ENCODE data around the gene MLH1. TPM values are rescaled to one million over a fixed set of nuclear protein-coding genes. Genes with fewer than 3 reads are reported as not detected.

Gene MLH1
- total RNA-seq, 2 experiments from 2014 or later: 18.9 to 23.8 TPM

DNA sequence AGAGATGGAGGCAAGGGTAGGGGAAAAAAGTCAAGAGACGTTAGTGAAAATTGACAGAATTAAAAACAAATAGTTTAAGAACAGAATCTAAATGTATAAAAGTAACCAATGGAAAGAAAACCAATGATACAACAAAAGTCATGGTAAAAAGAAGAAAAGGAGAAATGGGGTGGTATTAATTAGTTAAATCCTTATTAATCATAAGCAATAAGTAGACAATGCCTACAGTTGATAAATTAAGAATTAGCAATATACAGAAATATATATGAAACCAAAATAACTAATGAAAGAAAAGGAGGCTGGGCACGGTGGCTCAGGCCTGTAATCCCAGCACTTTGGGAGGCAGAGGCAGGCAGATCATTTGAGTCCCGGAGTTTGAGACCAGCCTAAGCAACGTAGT is 24.2 kb upstream of the MLH1 start:
- peaks cover 18% of the 10 kb centered on the region for H3K4me1 ChIP-seq (ENCODE audit: insufficient read depth, low read length)
- CTCF ChIA-PET: interaction anchor here (1.3 to 1.5 kb wide), 3 partner anchors 10 to 100 kb away, joined by 4 to 5 read pairs (median 5); partner anchors contain the start of gene EPM2AIP1
- Mint-ChIP-seq H3K4me1 (ENCODE audit: low read depth) (peaks cover 20% of the 10 kb centered on the region), H3K27me3 (no peaks in the 10 kb centered on the region), H3K4me3 (no peak overlapping the region), H3K9me3 (no peaks in the 10 kb centered on the region), H3K36me3 (ENCODE audit: low read depth) (no peaks in the 10 kb centered on the region), H3K27ac (peak overlapping the region; percentile 22)
- no peak for DNase-seq
- no peaks in the 10 kb centered on the region for H3K27me3 ChIP-seq (ENCODE audit: control insufficient read depth in 1 of 2, insufficient read depth in 2 of 2, low read length in 2 of 2)
- intact Hi-C loops (cut with DNase I, micrococcal nuclease): no loop called here
- H3K9me3 ChIP-seq (ENCODE audit: control insufficient read depth in 1 of 2, insufficient read depth in 1 of 2, low read length in 2 of 2): no peaks in the 10 kb centered on the region
- H3K27ac ChIP-seq (ENCODE audit: low read depth in 1 of 2, low read length in 2 of 2): no peak overlapping the region
- H3K36me3 ChIP-seq (ENCODE audit: insufficient read depth, low read length): no peaks in the 10 kb centered on the region
- H3K4me3 ChIP-seq (ENCODE audit: low read length): no peak overlapping the region
- TF ChIP-seq, protein P1, sequence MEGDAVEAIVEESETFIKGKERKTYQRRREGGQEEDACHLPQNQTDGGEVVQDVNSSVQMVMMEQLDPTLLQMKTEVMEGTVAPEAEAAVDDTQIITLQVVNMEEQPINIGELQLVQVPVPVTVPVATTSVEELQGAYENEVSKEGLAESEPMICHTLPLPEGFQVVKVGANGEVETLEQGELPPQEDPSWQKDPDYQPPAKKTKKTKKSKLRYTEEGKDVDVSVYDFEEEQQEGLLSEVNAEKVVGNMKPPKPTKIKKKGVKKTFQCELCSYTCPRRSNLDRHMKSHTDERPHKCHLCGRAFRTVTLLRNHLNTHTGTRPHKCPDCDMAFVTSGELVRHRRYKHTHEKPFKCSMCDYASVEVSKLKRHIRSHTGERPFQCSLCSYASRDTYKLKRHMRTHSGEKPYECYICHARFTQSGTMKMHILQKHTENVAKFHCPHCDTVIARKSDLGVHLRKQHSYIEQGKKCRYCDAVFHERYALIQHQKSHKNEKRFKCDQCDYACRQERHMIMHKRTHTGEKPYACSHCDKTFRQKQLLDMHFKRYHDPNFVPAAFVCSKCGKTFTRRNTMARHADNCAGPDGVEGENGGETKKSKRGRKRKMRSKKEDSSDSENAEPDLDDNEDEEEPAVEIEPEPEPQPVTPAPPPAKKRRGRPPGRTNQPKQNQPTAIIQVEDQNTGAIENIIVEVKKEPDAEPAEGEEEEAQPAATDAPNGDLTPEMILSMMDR (IDR thresholded peaks at IDR 0.05): no peak
- POLR2A ChIA-PET: interaction anchor here (0.6 to 1.7 kb wide), 3 partner anchors 24 to 161 kb away, joined by 3 to 14 read pairs (median 3); partner anchors contain the start of genes EPM2AIP1, MLH1 and TRANK1
- ATAC-seq (ENCODE audit: poor library complexity): no peak

DNA sequence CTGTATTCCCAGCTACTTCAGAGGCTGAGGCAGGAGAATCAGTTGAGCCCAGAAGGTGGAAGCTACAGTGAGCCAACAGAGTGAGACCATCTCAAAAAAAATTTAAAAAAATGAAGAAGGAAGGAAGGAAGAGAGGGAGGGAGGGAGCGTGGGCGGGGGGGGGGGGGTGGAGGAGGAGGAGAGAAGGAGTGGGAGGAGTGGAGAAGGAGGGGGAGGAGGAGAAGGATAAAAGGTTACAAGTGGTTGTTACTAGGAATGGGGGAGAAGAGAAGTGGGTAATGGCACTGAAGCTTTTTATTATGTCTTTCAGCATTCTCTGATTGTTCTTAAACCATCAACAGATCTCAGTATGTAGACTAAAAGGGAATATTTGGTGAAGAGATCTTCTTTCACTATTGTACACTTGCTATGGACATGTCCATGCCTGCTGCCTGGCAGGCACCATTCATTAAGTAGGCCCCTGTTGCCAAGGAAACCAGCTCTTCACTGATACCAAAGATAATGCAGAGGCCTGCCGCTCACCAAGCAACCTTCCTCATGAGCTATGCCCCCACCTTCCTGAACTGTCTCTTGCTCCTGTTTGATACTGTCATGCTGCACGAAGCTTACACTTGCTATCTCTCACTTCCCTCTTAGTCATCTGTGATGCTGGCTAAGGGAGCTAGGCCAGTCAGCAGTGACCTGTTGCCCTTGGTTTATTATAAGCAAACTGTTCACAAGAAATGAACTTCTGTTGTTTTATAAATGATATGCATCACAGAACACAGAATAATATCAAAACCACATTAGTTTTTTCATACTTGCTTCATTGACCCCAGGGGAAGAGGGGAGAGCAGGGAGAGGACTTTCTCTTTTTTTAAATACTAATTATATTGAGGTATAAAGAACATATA is 23.5 kb upstream of the MLH1 start:
- CTCF ChIA-PET: interaction anchor here (1.3 to 1.5 kb wide), 3 partner anchors 11 to 101 kb away, joined by 4 to 5 read pairs (median 5); partner anchors contain the start of gene EPM2AIP1
- POLR2A ChIA-PET: interaction anchor here (1.2 to 1.7 kb wide), 2 partner anchors 23 to 25 kb away, joined by 3 to 14 read pairs; partner anchors contain the start of genes EPM2AIP1, MLH1 and TRANK1
- H3K27ac ChIP-seq (ENCODE audit: low read depth in 1 of 2, low read length in 2 of 2): no peak overlapping the region

DNA sequence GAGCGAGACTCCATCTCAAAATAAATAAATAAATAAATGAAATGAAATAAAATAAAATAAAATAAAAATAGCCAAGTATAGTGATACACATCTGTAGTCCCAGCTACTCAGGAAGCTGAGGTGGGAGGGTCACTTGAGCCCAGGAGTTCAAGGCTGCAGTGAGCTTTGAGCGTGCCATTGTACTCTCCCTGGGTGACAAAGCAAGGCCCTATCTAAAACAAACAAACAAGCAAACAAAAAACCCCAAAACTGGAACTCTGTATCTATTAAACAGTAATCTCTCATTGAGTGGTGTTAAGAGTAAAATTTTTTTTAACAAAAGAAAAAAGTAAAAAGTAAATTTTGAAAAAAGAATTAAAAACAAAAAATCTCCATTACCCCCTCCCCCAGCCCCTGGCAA is 21.2 kb upstream of the MLH1 start:
- Histone ChIP-seq H3K27ac (ENCODE audit: low read depth in 1 of 2, low read length in 2 of 2) (no peak overlapping the region), H3K4me1 (ENCODE audit: insufficient read depth, low read length) (peaks cover 18% of the 10 kb centered on the region), H3K27me3 (ENCODE audit: control insufficient read depth in 1 of 2, insufficient read depth in 2 of 2, low read length in 2 of 2) (no peaks in the 10 kb centered on the region), H3K9me3 (ENCODE audit: control insufficient read depth in 1 of 2, insufficient read depth in 1 of 2, low read length in 2 of 2) (peaks cover 0 to 6% of the 10 kb centered on the region in 2 experiments), H3K36me3 (ENCODE audit: insufficient read depth, low read length) (no peaks in the 10 kb centered on the region), H3K4me3 (ENCODE audit: low read length) (no peak overlapping the region)
- no peaks in the 10 kb centered on the region for H3K27me3 Mint-ChIP-seq
- ChIA-PET POLR2A (interaction anchor here (0.7 to 1.0 kb wide), 2 partner anchors 21 to 71 kb away, joined by 3 to 4 read pairs; partner anchors contain the start of genes EPM2AIP1 and MLH1), CTCF (no interaction called here)
- no peaks in the 10 kb centered on the region for H3K9me3 Mint-ChIP-seq
- peaks cover 6% of the 10 kb centered on the region for H3K36me3 Mint-ChIP-seq (ENCODE audit: low read depth)
- ATAC-seq (ENCODE audit: poor library complexity) (no peak), DNase-seq (no peak)
- H3K4me1 Mint-ChIP-seq (ENCODE audit: low read depth): peaks cover 20% of the 10 kb centered on the region
- intact Hi-C loops (cut with DNase I, micrococcal nuclease): no loop called here
- H3K27ac Mint-ChIP-seq: no peak overlapping the region
- TF ChIP-seq, protein P1 (IDR thresholded peaks at IDR 0.05): no peak
- H3K4me3 Mint-ChIP-seq: no peak overlapping the region

More for the DNA sequence above, 23.5 kb upstream of the MLH1 start:
- DNase-seq (peak in 11 of 14 experiments; percentile 10 to 78 (median 28)), ATAC-seq (ENCODE audit: poor library complexity) (peak; percentile 93)
- H3K9me3 Mint-ChIP-seq: no peaks in the 10 kb centered on the region
- Histone ChIP-seq H3K36me3 (ENCODE audit: insufficient read depth, low read length) (no peaks in the 10 kb centered on the region), H3K9me3 (ENCODE audit: control insufficient read depth in 1 of 2, insufficient read depth in 1 of 2, low read length in 2 of 2) (no peaks in the 10 kb centered on the region), H3K4me3 (ENCODE audit: low read length) (no peak overlapping the region), H3K4me1 (ENCODE audit: insufficient read depth, low read length) (peaks cover 18% of the 10 kb centered on the region), H3K27me3 (ENCODE audit: control insufficient read depth in 1 of 2, insufficient read depth in 2 of 2, low read length in 2 of 2) (no peaks in the 10 kb centered on the region)
- intact Hi-C loops (cut with DNase I, micrococcal nuclease): no loop called here
- TF ChIP-seq, protein P1 (IDR thresholded peaks at IDR 0.05): no peak
- peaks cover 20% of the 10 kb centered on the region for H3K4me1 Mint-ChIP-seq (ENCODE audit: low read depth)
- no peak overlapping the region for H3K4me3 Mint-ChIP-seq
- H3K27me3 Mint-ChIP-seq: no peaks in the 10 kb centered on the region
- H3K36me3 Mint-ChIP-seq (ENCODE audit: low read depth): no peaks in the 10 kb centered on the region
- peak overlapping the region; percentile 22 for H3K27ac Mint-ChIP-seq

All from CD4-positive, alpha-beta T cell (primary cell).